PC-9 (cell line): ENCODE results near the gene KRABD2.

Experiments used
- EZH2 ChIP-seq: fragments of 200-600 bp; sonication (generic); IDR thresholded peaks from 2 replicates; pipeline ENCODE4 v1.8.0; 2017; ENCODE audit warnings: antibody characterized with exemption, low read depth
- TF ChIP-seq, protein P1 (sequence below): fragments of 200-600 bp; sonication (generic); conservative IDR thresholded peaks from 2 replicates; pipeline ENCODE4 v1.6.1; 2017; ENCODE audit warnings: mixed run types, antibody characterized with exemption, mild to moderate bottlenecking, moderate library complexity

DNA sequence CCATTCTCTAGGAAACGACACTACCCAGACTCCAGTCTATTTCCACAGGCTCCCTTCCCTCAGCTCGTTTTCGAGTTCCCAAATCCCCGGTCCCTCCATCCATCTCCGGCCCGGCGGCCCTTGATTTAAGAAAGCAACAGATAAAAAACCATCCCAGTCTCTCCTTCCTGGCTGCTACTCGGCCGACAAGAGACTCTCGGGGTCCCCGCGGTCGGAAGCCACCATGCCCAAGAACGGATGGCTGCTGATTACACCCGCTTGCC is 6.3 kb upstream of the KRABD2 start:
- TF ChIP-seq, protein P1, sequence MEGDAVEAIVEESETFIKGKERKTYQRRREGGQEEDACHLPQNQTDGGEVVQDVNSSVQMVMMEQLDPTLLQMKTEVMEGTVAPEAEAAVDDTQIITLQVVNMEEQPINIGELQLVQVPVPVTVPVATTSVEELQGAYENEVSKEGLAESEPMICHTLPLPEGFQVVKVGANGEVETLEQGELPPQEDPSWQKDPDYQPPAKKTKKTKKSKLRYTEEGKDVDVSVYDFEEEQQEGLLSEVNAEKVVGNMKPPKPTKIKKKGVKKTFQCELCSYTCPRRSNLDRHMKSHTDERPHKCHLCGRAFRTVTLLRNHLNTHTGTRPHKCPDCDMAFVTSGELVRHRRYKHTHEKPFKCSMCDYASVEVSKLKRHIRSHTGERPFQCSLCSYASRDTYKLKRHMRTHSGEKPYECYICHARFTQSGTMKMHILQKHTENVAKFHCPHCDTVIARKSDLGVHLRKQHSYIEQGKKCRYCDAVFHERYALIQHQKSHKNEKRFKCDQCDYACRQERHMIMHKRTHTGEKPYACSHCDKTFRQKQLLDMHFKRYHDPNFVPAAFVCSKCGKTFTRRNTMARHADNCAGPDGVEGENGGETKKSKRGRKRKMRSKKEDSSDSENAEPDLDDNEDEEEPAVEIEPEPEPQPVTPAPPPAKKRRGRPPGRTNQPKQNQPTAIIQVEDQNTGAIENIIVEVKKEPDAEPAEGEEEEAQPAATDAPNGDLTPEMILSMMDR: no peak
- TF ChIP-seq EZH2: no peak
